Fibroblast of lung (primary cell): ENCODE data around the gene PIK3IP1. TPM values are rescaled to one million over a fixed set of nuclear protein-coding genes. Genes with fewer than 3 reads are reported as not detected.

Source experiments
- DNase-seq, 2 donors: peaks; one replicate each; pipeline versions ENCODE4 v3.0.0 to v3.0.0-alpha.2; 2010; ENCODE audit warnings: low read depth in 2 of 2
- H2AFZ ChIP-seq: 2 replicates; pipeline ENCODE4 v1.5.1; 2012; ENCODE audit warnings: low read length, control low read depth, inconsistent platforms
- H3K27ac ChIP-seq: 2 replicates; pipeline ENCODE4 v1.5.1; 2011; ENCODE audit warnings: low read length, control low read depth; ENCODE audit not compliant: insufficient read depth
- H3K27me3 ChIP-seq: 2 replicates; pipeline ENCODE4 v1.5.1; 2011; ENCODE audit warnings: mild to moderate bottlenecking, low read length; ENCODE audit not compliant: control insufficient read depth, insufficient read depth
- H3K36me3 ChIP-seq: 2 replicates; pipeline ENCODE4 v1.5.1; 2011; ENCODE audit warnings: low read length; ENCODE audit not compliant: control insufficient read depth, insufficient read depth
- H3K4me1 ChIP-seq: 2 replicates; pipeline ENCODE4 v1.5.1; 2011; ENCODE audit warnings: low read length; ENCODE audit not compliant: control insufficient read depth, insufficient read depth; ENCODE audit errors: extremely low read depth
- H3K4me2 ChIP-seq: 2 replicates; pipeline ENCODE4 v1.5.1; 2011; ENCODE audit warnings: low read length, control low read depth; ENCODE audit not compliant: insufficient read depth; ENCODE audit errors: extremely low read depth
- H3K4me3 ChIP-seq, 4 experiments: fragments of 200-600 bp in 1 of 4; sonication (generic) in 1 of 4; replicated peaks in 1 of 4; 2 replicates each; pipeline ENCODE4 v1.5.1; 2011 to 2016; ENCODE audit warnings: low read length in 4 of 4, low read depth in 3 of 4, mild to moderate bottlenecking in 3 of 4, control low read depth in 2 of 4, inconsistent platforms in 1 of 4, mixed read lengths in 1 of 4; ENCODE audit not compliant: insufficient read depth in 1 of 4; ENCODE audit errors: control extremely low read depth in 1 of 4
- H3K79me2 ChIP-seq: 2 replicates; pipeline ENCODE4 v1.5.1; 2012; ENCODE audit warnings: mild to moderate bottlenecking, low read length, inconsistent platforms; ENCODE audit not compliant: control insufficient read depth, insufficient read depth
- H3K9ac ChIP-seq: 2 replicates; pipeline ENCODE4 v1.5.1; 2011; ENCODE audit warnings: mild to moderate bottlenecking, low read length, control low read depth; ENCODE audit not compliant: insufficient read depth
- H3K9me3 ChIP-seq: 2 replicates; pipeline ENCODE4 v1.5.1; 2012; ENCODE audit warnings: low read depth, low read length; ENCODE audit not compliant: control insufficient read depth, insufficient read depth
- H4K20me1 ChIP-seq: 2 replicates; pipeline ENCODE4 v1.5.1; 2011; ENCODE audit warnings: low read length; ENCODE audit not compliant: control insufficient read depth, insufficient read depth; ENCODE audit errors: extremely low read depth
- CTCF ChIP-seq, 2 donors: IDR thresholded peaks in 1 of 2; conservative IDR thresholded peaks in 1 of 2; 1 replicate in 1 of 2; 2 replicates in 1 of 2; pipeline ENCODE4 v1.5.1; 2011 to 2012; ENCODE audit warnings: low read length in 2 of 2, control low read depth in 1 of 2, inconsistent platforms in 1 of 2, low read depth in 1 of 2, mild to moderate bottlenecking in 1 of 2
- EZH2 ChIP-seq: IDR thresholded peaks from 2 replicates; pipeline ENCODE4 v1.5.1; 2012; ENCODE audit warnings: low read length, control low read depth, mild to moderate bottlenecking; ENCODE audit errors: missing control alignments
- polyA plus RNA-seq, 2 donors: library from polyadenylated mRNA; depleted of rRNA in 1 of 2; stranded (reverse) in 1 of 2; unstranded in 1 of 2; fragments of >200 nt; gene quantifications; 2 replicates each; pipeline ENCODE4 v1.2.1, GENCODE V29; 2011 to 2012; ENCODE audit warnings: missing spikeins in 1 of 2
- total RNA-seq: library from RNA; depleted of rRNA; stranded (reverse); fragments of >200 nt; gene quantifications from 2 replicates; pipeline ENCODE4 v1.2.1, GENCODE V29; 2014

Gene PIK3IP1
- total and polyA plus RNA-seq, 2 donors (not counting 1 experiment from before 2014, with no cell fraction given) = 32.1 to 81.6 TPM

- Histone ChIP-seq H3K27me3 (no peaks in the 10 kb centered on the region), H2AFZ (no peak overlapping the region), H3K4me1 (no peaks in the 10 kb centered on the region), H3K4me3 (no peak overlapping the region), H4K20me1 (no peaks in the 10 kb centered on the region), H3K9ac (no peak overlapping the region), H3K79me2 (no peaks in the 10 kb centered on the region), H3K27ac (no peak overlapping the region), H3K36me3 (peaks cover 7% of the 10 kb centered on the region), H3K4me2 (no peak overlapping the region), H3K9me3 (no peaks in the 10 kb centered on the region)
- no peak for DNase-seq
- TF ChIP-seq EZH2 (no peak), CTCF (conservative IDR thresholded peaks at IDR 0.05 in 1 of 2, IDR thresholded peaks at IDR 0.05 in 1 of 2; ENCODE audit: low read depth in 1 of 2, low read length in 2 of 2) (no peak)
Measured at GRCh38 chr22:31268281-31268680, 24.0 kb downstream of the PIK3IP1 start.

- no peak for TF ChIP-seq CTCF (conservative IDR thresholded peaks at IDR 0.05 in 1 of 2, IDR thresholded peaks at IDR 0.05 in 1 of 2; ENCODE audit: low read depth in 1 of 2, low read length in 2 of 2)
- no peak for TF ChIP-seq EZH2
- H4K20me1 ChIP-seq = no peaks in the 10 kb centered on the region
- H3K4me3 ChIP-seq = no peak overlapping the region
- no peak overlapping the region for H3K9ac ChIP-seq
- H3K79me2 ChIP-seq = no peaks in the 10 kb centered on the region
- H2AFZ ChIP-seq = no peak overlapping the region
- H3K4me2 ChIP-seq = no peak overlapping the region
- H3K4me1 ChIP-seq = no peaks in the 10 kb centered on the region
- no peaks in the 10 kb centered on the region for H3K27me3 ChIP-seq
- no peaks in the 10 kb centered on the region for H3K9me3 ChIP-seq
- peaks cover 9% of the 10 kb centered on the region for H3K36me3 ChIP-seq
- H3K27ac ChIP-seq = no peak overlapping the region
- no peak for DNase-seq
Measured at GRCh38 chr22:31263896-31264640, 28.2 kb downstream of the PIK3IP1 start.

- DNase-seq = no peak
- no peak overlapping the region for H3K4me3 ChIP-seq
- no peaks in the 10 kb centered on the region for H3K4me1 ChIP-seq
- H3K9ac ChIP-seq = no peak overlapping the region
- TF ChIP-seq CTCF (conservative IDR thresholded peaks at IDR 0.05 in 1 of 2, IDR thresholded peaks at IDR 0.05 in 1 of 2; ENCODE audit: low read depth in 1 of 2, low read length in 2 of 2) (no peak), EZH2 (no peak)
- no peaks in the 10 kb centered on the region for H3K27me3 ChIP-seq
- H3K79me2 ChIP-seq = no peaks in the 10 kb centered on the region
- peaks cover 11% of the 10 kb centered on the region for H3K36me3 ChIP-seq
- no peaks in the 10 kb centered on the region for H4K20me1 ChIP-seq
- no peak overlapping the region for H3K27ac ChIP-seq
- no peak overlapping the region for H3K4me2 ChIP-seq
- H2AFZ ChIP-seq = no peak overlapping the region
- H3K9me3 ChIP-seq = no peaks in the 10 kb centered on the region
Measured at GRCh38 chr22:31262312-31263133, 29.8 kb downstream of the PIK3IP1 start.
